Measurements from ENCODE around the gene SORL1.

The SORL1 gene

DNA sequence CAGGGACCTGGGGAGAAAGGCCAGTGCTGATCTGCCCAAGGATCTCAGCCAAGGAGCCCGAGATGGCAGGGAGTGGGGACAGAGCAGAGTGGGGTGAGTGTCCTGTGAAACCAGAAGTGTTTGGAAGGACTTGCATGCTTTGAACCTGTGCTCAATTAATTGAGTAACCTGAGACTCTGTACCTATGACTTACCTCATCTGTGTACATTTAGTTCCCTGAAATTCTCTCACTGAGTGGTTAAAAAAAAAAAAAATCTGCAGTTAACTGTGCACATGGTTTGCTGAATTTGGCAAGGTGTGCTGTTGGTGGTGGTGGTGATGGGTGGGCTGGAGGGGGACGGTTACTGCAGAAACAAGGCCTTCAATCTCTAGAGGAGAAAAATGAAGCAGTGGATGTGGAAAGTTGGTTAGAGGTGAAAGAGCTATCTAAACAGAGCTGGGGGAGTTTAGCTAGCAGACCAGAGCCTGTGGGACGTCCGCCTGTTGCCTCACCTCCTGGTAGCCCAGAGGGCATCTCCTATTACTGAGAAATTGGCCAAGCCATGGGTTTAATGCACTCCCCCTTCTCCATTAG lies 8.9 kb downstream of the SORL1 start:
- TF ChIP-seq, protein P1, sequence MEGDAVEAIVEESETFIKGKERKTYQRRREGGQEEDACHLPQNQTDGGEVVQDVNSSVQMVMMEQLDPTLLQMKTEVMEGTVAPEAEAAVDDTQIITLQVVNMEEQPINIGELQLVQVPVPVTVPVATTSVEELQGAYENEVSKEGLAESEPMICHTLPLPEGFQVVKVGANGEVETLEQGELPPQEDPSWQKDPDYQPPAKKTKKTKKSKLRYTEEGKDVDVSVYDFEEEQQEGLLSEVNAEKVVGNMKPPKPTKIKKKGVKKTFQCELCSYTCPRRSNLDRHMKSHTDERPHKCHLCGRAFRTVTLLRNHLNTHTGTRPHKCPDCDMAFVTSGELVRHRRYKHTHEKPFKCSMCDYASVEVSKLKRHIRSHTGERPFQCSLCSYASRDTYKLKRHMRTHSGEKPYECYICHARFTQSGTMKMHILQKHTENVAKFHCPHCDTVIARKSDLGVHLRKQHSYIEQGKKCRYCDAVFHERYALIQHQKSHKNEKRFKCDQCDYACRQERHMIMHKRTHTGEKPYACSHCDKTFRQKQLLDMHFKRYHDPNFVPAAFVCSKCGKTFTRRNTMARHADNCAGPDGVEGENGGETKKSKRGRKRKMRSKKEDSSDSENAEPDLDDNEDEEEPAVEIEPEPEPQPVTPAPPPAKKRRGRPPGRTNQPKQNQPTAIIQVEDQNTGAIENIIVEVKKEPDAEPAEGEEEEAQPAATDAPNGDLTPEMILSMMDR (IDR thresholded peaks at IDR 0.05; ENCODE audit: borderline replicate concordance, insufficient read depth, low read depth, low read length), result no peak
- H3K4me3 ChIP-seq (ENCODE audit: low read depth, low read length), result no peak overlapping the region

DNA sequence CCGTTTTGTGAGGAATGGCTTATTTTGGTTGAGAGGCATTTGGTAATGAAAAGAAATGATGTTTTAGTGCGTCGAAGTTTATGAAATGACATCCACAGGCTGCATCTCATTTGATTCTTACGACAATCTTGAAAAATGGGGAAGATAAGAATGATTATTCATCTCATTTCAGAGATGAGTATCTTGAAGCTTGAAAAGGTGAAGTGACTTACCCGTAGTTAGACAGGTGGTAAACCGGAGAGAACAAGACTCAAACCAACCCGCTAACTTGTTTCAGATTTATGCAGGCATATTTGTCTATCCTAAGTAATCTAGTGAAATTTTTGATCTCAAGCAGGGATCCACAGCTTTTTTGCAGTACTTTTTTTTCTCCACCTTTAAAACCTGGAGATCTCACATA lies 9.7 kb downstream of the SORL1 start:
- TF ChIP-seq, protein P1 (IDR thresholded peaks at IDR 0.05; ENCODE audit: borderline replicate concordance, insufficient read depth, low read depth, low read length), result no peak

DNA sequence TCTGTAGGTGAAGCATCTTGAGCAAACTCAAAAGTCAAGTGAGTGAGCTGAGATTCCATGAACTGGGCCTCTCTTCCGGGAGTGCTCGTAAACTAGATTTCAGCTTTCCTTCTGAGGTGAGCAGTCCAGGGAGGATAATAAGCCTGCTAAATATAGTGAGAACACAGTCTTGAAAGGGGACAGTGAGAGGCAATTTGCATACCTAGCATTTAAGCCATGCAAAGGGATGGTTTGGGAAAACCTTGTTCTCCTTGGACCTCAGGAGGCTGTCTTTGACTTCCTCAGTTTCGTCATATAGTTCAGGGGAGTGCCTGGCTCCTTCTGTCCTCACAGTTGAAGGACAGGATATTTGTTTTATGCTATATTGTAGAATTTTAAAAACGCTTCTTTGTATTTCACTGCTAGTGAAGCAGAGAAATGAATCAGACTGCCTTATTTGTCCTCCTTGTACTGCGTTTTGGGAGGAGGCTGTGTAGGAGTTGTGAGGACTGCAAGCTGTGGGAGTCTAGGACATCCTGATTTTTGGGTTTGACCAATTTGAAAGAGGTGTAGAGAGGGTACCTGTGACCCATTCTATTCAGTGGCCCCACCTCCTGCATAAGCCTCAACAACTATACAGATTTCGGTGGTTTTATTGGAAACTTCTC lies 11.7 kb downstream of the SORL1 start:
- TF ChIP-seq, protein P1 (IDR thresholded peaks at IDR 0.05; ENCODE audit: borderline replicate concordance, insufficient read depth, low read depth, low read length), result no peak
- H3K4me3 ChIP-seq (ENCODE audit: low read depth, low read length), result no peak overlapping the region

More for the DNA sequence above, 9.7 kb downstream of the SORL1 start:
- H3K4me3 ChIP-seq (ENCODE audit: low read depth, low read length), result no peak overlapping the region

DNA sequence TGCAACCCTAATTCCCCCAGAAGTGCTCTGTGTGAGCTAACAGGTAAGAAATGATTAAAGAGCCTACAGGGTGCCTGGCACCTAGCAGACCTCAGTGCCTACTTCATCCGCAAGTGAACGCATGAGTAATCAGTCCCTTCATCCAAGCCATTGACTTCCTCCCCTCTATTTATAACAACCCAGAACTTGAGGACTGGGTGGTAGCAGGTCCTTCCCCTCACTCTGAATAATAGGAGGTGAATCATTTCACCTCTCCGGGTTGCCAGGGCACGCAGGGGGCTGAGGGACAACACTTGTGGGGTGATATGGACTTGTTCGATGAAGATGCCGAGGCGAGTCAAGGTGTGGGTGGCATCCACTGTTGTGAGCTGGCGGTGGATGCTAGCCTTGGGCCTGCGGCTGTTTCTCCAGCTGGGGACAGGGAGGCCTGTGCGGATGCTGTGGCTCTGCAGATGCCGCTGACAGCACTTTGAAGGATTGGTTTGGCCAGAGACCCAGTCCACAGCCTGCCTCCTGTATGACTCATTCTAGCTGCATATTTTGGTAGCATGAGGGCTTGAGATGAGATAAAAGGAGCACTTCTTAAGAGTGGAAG lies 12.3 kb downstream of the SORL1 start:
- TF ChIP-seq, protein P1 (IDR thresholded peaks at IDR 0.05; ENCODE audit: borderline replicate concordance, insufficient read depth, low read depth, low read length), result no peak
- no peak overlapping the region for H3K4me3 ChIP-seq (ENCODE audit: low read depth, low read length)

DNA sequence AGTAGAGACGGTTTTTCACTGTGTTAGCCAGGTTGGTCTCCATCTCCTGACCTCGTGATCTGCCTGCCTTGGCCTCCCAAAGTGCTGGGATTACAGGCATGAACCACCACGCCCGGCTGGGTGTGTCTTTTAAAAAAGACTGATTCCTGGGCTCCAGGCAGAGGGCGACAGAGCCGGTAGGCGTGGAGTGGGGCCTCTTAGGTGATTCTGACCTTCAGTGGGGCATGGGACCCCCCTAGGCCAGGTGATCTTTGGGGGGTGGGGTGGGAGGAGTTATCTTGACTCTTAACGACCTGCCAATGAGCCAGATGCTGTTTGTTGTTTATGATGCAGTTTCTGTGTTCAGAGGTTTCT lies 13.6 kb downstream of the SORL1 start:
- H3K4me3 ChIP-seq (ENCODE audit: low read depth, low read length), result no peak overlapping the region

DNA sequence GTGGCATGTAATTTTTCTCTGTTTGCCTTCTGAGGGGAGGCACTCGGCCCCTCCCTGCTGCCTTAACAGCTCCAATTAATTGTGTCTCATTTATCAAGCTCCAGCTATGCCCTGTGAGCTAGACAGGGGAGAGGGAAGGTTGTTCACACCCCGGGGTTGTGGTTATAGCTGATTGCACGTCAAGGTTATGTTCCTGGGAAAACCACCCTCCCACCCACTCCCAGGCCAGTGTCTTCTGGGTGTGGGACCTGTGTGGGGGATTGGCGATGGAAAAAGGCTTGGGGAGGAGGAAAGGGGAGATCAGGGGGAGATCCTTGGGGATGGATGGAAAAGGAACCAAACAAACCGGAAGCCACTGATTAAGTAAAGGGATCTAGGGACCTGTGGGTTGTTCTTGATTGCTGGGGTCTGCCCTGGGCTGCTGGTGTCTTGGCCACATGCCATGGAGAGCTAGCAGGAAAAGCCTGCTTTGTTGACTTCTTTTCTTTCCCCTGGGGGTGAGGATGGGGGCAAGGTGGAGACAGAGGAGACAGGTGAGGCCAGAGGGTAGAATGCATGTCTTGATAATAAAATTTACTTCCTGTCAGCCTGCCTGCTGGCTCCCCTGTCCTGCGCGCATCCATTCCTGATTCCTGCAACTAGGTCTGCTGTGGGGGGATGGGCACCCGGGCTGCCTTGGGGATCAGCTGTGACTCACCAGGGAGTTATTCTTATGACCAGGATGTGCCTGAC lies 14.1 kb downstream of the SORL1 start:
- H3K4me3 ChIP-seq (ENCODE audit: low read depth, low read length), result peak overlapping the region; percentile 6
- TF ChIP-seq, protein P1 (IDR thresholded peaks at IDR 0.05; ENCODE audit: borderline replicate concordance, insufficient read depth, low read depth, low read length), result no peak

More for the DNA sequence above, 13.6 kb downstream of the SORL1 start:
- TF ChIP-seq, protein P1 (IDR thresholded peaks at IDR 0.05; ENCODE audit: borderline replicate concordance, insufficient read depth, low read depth, low read length), result no peak
